Left lung (tissue), 10 donors: ENCODE measurements around the gene SAMM50. TPM values are rescaled to one million over a fixed set of nuclear protein-coding genes. Genes with fewer than 3 reads are reported as not detected.

ENCODE experiments used
- ATAC-seq: fragments of 200-7000 bp; cut with Tn5 transposase; one replicate; pipeline ENCODE4 v1.9.1; 2020; ENCODE audit warnings: moderate library complexity
- DNase-seq, 4 donors: peaks; one replicate each; pipeline ENCODE4 v3.0.0-alpha.2; 2013 to 2020
- H3K27ac ChIP-seq, 2 donors: fragments of 200-600 bp; sonication (generic) in 1 of 2; one replicate each; pipeline versions ENCODE4 v1.5.0 to v1.8.0; 2020 to 2021
- H3K27me3 ChIP-seq, 2 donors: fragments of 200-600 bp; sonication (generic) in 1 of 2; one replicate each; pipeline versions ENCODE4 v1.5.0 to v1.8.0; 2020 to 2021
- H3K36me3 ChIP-seq, 2 donors: fragments of 200-600 bp; sonication (generic) in 1 of 2; one replicate each; pipeline versions ENCODE4 v1.5.0 to v1.8.0; 2020 to 2021
- H3K4me1 ChIP-seq, 2 donors: fragments of 200-600 bp; one replicate each; pipeline ENCODE4 v1.8.0; 2021
- H3K4me3 ChIP-seq, 2 donors: fragments of 200-600 bp; sonication (generic) in 1 of 2; one replicate each; pipeline versions ENCODE4 v1.5.0 to v1.8.0; 2020 to 2021; ENCODE audit warnings: mild to moderate bottlenecking in 1 of 2
- H3K9me3 ChIP-seq, 2 donors: fragments of 200-600 bp; sonication (generic) in 1 of 2; one replicate each; pipeline versions ENCODE4 v1.5.0 to v1.8.0; 2020 to 2021
- CTCF ChIP-seq, 2 donors: fragments of 200-600 bp; sonication (generic) in 1 of 2; IDR thresholded peaks; one replicate each; pipeline versions ENCODE4 v1.5.0 to v1.8.0; 2021; ENCODE audit warnings: antibody characterized with exemption in 2 of 2
- intact Hi-C, 2 donors: fragments of 100-400 bp; cut with DNase I; formaldehyde crosslinking; loops; one replicate each; pipeline versions ENCODE4 v1.11.2 to v1.14.2; 2022
- polyA plus RNA-seq, 6 donors: library from polyadenylated mRNA; unstranded; fragments of 120-200 nt; gene quantifications; one replicate each; pipeline ENCODE4 v1.2.1, GENCODE V29; 2013; ENCODE audit not compliant: insufficient read length in 6 of 6
- total RNA-seq, 2 donors: library from RNA; stranded (reverse); fragmentation: NEBNext Ultra II Directional; extraction: Animal tissue kit (Norgen Biotek cat#: 25700); gene quantifications; one replicate each; pipeline ENCODE4 v1.2.1, GENCODE V29; 2021
- donor health status: DM: no; HTN: yes; CAD: no.
- donor health status: DM: no; HTN: no; CAD: no.

SAMM50 gene
- total and polyA plus RNA-seq, 8 donors = 23.3 to 66.6 (median 62.3) TPM

GRCh38 chr22:44042249-44043218 is 87.3 kb downstream of the SAMM50 start:
- peak in 2 of 4 donors; percentile 5 to 64 for DNase-seq
- H3K27ac ChIP-seq = no peak overlapping the region
- no peaks in the 10 kb centered on the region for H3K9me3 ChIP-seq
- no peaks in the 10 kb centered on the region for H3K27me3 ChIP-seq
- no peaks in the 10 kb centered on the region for H3K36me3 ChIP-seq
- intact Hi-C loops = no loop called here
- H3K4me1 ChIP-seq = peaks cover 0 to 12% of the 10 kb centered on the region in 2 donors
- TF ChIP-seq CTCF (IDR thresholded peaks at IDR 0.05) = no peak
- no peak overlapping the region for H3K4me3 ChIP-seq
- peak; percentile 49 for ATAC-seq

DNA sequence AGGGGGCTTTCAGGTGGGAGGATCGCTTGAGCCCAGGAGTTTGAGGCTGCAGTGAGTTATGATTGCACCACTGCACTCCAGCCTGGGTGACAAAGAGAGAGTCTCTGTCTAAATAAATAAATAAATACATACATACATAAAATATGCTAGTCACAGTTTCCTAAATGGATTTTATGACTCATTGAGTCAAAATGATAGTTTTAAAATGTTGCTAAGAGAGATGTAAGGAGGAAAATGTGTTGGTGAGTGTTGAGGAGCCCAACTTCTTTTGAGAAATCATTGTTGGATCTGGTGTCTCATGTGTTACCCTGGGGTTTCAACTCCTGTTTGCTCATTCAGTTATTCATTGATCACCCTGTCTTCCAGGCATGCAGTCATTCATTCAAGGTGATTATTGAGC is 89.9 kb downstream of the SAMM50 start:
- intact Hi-C loops = no loop called here
- no peak for TF ChIP-seq CTCF (IDR thresholded peaks at IDR 0.05)
- ATAC-seq (no peak), DNase-seq (no peak)
- no peaks in the 10 kb centered on the region for H3K27me3 ChIP-seq
- peaks cover 0 to 16% of the 10 kb centered on the region in 2 donors for H3K4me1 ChIP-seq
- no peak overlapping the region for H3K4me3 ChIP-seq
- H3K36me3 ChIP-seq = no peaks in the 10 kb centered on the region
- H3K27ac ChIP-seq = no peak overlapping the region
- H3K9me3 ChIP-seq = no peaks in the 10 kb centered on the region

Other genes starting within 250 kb of the SAMM50 start
- 1 to 10 TPM; 2.0 to 3.2 TPM for gene EFCAB6, start 143.1 kb upstream of the SAMM50 start, total RNA-seq
- 1 to 10 TPM; 3.1 to 5.5 (median 3.9) TPM for gene EFCAB6, start 143.1 kb upstream of the SAMM50 start, polyA plus RNA-seq
- gene SULT4A1, start 92.9 kb upstream of the SAMM50 start, total RNA-seq = not detected
- gene SULT4A1, start 92.9 kb upstream of the SAMM50 start, polyA plus RNA-seq = 1 to 10 TPM in 5 of 6 donors, under 1 TPM in 1; 0.85 to 2.5 (median 1.6) TPM
- not detected for gene PNPLA5, start 63.4 kb upstream of the SAMM50 start, total RNA-seq
- under 1 TPM in 4 of 6 donors, not detected in 2; 0.06 to 0.13 (median 0.08) TPM for gene PNPLA5, start 63.4 kb upstream of the SAMM50 start, polyA plus RNA-seq
- gene PNPLA3, start 31.6 kb upstream of the SAMM50 start, total RNA-seq = 1 to 10 TPM; 1.2 to 2.4 TPM
- 1 to 10 TPM in 1 of 6 donors, under 1 TPM in 5; 0.34 to 1.2 (median 0.46) TPM for gene PNPLA3, start 31.6 kb upstream of the SAMM50 start, polyA plus RNA-seq
- gene PARVB, start 68.9 kb downstream of the SAMM50 start, total RNA-seq = 10 to 100 TPM; 31.7 to 53.7 TPM
- 10 to 100 TPM; 32.7 to 42.5 (median 34.0) TPM for gene PARVB, start 68.9 kb downstream of the SAMM50 start, polyA plus RNA-seq
- gene PARVG, start 225.5 kb downstream of the SAMM50 start, total RNA-seq = 10 to 100 TPM; 24.2 to 57.9 TPM
- gene PARVG, start 225.5 kb downstream of the SAMM50 start, polyA plus RNA-seq = 1 to 10 TPM; 3.0 to 3.6 (median 3.3) TPM